OCI-LY1 (cell line): ENCODE results near the gene SMCHD1.

ENCODE experiments used
- H2AFZ ChIP-seq: fragments of 200-600 bp; sonication (generic), shearing (Covaris generic); 2 replicates; pipeline ENCODE4 v1.6.0; 2014; ENCODE audit warnings: antibody characterized with exemption, mild to moderate bottlenecking, low read length
- H3F3A ChIP-seq: fragments of 200-600 bp; sonication (generic), shearing (Covaris generic); 2 replicates; pipeline ENCODE4 v1.6.0; 2014; ENCODE audit warnings: mild to moderate bottlenecking, antibody characterized with exemption, low read length, moderate library complexity; ENCODE audit not compliant: insufficient read depth
- H3K27ac ChIP-seq: fragments of 200-600 bp; sonication (generic); 2 replicates; pipeline ENCODE4 v1.5.1; 2014; ENCODE audit warnings: low read length, mixed run types, mild to moderate bottlenecking, low read depth; ENCODE audit not compliant: poor library complexity, severe bottlenecking
- H3K27me3 ChIP-seq: fragments of 200-600 bp; sonication (generic); 2 replicates; pipeline ENCODE4 v1.6.0; 2014; ENCODE audit warnings: antibody characterized with exemption, mild to moderate bottlenecking, low read length, moderate library complexity; ENCODE audit not compliant: insufficient read depth
- H3K36me3 ChIP-seq: fragments of 200-600 bp; sonication (generic); 2 replicates; pipeline ENCODE4 v1.6.1; 2014; ENCODE audit warnings: mild to moderate bottlenecking, antibody characterized with exemption, low read length, moderate library complexity, mixed read lengths; ENCODE audit not compliant: insufficient read depth
- H3K4me1 ChIP-seq: fragments of 200-600 bp; sonication (generic); 2 replicates; pipeline ENCODE4 v1.5.1; 2014; ENCODE audit warnings: mild to moderate bottlenecking, low read length, moderate library complexity; ENCODE audit not compliant: insufficient read depth, severe bottlenecking
- H3K4me2 ChIP-seq: fragments of 200-600 bp; sonication (generic), shearing (Covaris generic); 2 replicates; pipeline ENCODE4 v1.6.1; 2014; ENCODE audit warnings: low read length
- H3K4me3 ChIP-seq: fragments of 200-600 bp; sonication (generic); 2 replicates; pipeline ENCODE4 v1.5.1; 2014; ENCODE audit warnings: low read length, low read depth, mild to moderate bottlenecking, mixed read lengths; ENCODE audit not compliant: poor library complexity, severe bottlenecking
- H3K79me2 ChIP-seq: fragments of 200-600 bp; shearing (Covaris generic); 2 replicates; pipeline ENCODE4 v1.6.1; 2016; ENCODE audit warnings: mixed run types, low read length, mixed read lengths; ENCODE audit not compliant: insufficient read depth
- H3K9ac ChIP-seq: fragments of 200-600 bp; sonication (generic), shearing (Covaris generic); 2 replicates; pipeline ENCODE4 v1.6.1; 2014; ENCODE audit warnings: mild to moderate bottlenecking, low read length, mixed read lengths
- H3K9me2 ChIP-seq: fragments of 200-600 bp; sonication (generic), shearing (Covaris generic); 2 replicates; pipeline ENCODE4 v1.6.1; 2014; ENCODE audit warnings: low read depth, mild to moderate bottlenecking, low read length, mixed read lengths
- H3K9me3 ChIP-seq: fragments of 200-600 bp; shearing (Covaris generic); 2 replicates; pipeline ENCODE4 v1.6.1; 2014; ENCODE audit warnings: low read length, mixed read lengths
- H4K20me1 ChIP-seq: fragments of 200-600 bp; sonication (generic), shearing (Covaris generic); 2 replicates; pipeline ENCODE4 v1.6.0; 2016; ENCODE audit warnings: mild to moderate bottlenecking, low read length; ENCODE audit not compliant: insufficient read depth
- EZH2 ChIP-seq: fragments of 200-600 bp; sonication (generic), shearing (Covaris generic); IDR thresholded peaks from 2 replicates; pipeline ENCODE4 v1.8.0; 2017; ENCODE audit warnings: borderline replicate concordance, mixed run types, mild to moderate bottlenecking, antibody characterized with exemption, low read length, moderate library complexity, mixed read lengths
- TF ChIP-seq, protein P1 (sequence below): fragments of 200-600 bp; sonication (generic), shearing (Covaris generic); IDR thresholded peaks from 2 replicates; pipeline ENCODE4 v1.5.1; 2017; ENCODE audit warnings: mild to moderate bottlenecking, antibody characterized with exemption, low read length, moderate library complexity, mixed read lengths

The SMCHD1 gene

DNA sequence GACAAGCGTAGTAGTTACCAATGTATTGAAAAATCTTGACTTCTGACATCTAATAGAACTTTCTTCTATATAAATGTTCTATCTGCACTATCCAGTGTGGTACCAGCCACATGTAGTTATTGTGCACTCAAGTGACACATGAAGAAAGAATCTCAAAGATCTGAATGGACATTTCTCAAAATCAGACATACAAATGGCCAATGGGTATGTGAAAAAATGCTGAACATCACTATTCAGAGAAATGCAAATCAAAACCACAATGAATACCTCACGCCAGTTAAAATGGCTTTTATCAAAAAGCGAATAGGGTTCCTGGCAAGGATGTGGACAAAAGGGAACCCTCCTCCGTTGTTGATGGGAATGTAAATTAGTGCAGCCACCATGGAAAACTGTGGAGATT lies 37.5 kb upstream of the SMCHD1 start:
- Histone ChIP-seq H3K9ac (no peak overlapping the region), H3K4me3 (no peak overlapping the region), H3F3A (no peaks in the 10 kb centered on the region), H3K79me2 (no peaks in the 10 kb centered on the region), H4K20me1 (no peaks in the 10 kb centered on the region), H3K9me3 (no peaks in the 10 kb centered on the region), H3K27ac (no peak overlapping the region), H3K9me2 (no peaks in the 10 kb centered on the region), H3K36me3 (peaks cover 29% of the 10 kb centered on the region), H3K4me1 (no peaks in the 10 kb centered on the region), H3K27me3 (no peaks in the 10 kb centered on the region), H3K4me2 (no peak overlapping the region), H2AFZ (no peak overlapping the region)
- TF ChIP-seq EZH2 = no peak
- TF ChIP-seq, protein P1, sequence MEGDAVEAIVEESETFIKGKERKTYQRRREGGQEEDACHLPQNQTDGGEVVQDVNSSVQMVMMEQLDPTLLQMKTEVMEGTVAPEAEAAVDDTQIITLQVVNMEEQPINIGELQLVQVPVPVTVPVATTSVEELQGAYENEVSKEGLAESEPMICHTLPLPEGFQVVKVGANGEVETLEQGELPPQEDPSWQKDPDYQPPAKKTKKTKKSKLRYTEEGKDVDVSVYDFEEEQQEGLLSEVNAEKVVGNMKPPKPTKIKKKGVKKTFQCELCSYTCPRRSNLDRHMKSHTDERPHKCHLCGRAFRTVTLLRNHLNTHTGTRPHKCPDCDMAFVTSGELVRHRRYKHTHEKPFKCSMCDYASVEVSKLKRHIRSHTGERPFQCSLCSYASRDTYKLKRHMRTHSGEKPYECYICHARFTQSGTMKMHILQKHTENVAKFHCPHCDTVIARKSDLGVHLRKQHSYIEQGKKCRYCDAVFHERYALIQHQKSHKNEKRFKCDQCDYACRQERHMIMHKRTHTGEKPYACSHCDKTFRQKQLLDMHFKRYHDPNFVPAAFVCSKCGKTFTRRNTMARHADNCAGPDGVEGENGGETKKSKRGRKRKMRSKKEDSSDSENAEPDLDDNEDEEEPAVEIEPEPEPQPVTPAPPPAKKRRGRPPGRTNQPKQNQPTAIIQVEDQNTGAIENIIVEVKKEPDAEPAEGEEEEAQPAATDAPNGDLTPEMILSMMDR = no peak

DNA sequence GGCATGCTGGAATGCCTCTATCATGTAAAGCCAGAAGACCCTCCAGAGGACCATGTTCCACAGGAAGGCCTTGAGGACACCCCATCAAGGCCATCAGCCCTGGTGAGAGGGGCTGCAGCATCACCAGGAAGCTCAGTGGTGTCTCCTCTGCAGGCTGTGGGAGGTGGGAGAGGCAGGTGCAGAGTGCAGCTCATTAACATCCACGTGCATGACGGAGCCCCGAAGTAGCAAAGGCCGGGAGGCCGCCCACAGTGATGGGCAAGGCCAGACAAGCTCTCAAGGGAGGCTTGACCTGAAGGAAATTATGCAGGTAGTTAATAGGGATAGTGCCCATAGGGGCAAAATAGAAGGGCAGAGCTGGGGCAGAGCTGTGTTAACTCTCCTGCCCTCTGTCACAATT lies 30.3 kb upstream of the SMCHD1 start:
- TF ChIP-seq, protein P1 = no peak
- no peak for TF ChIP-seq EZH2
- H3K4me3 ChIP-seq = no peak overlapping the region
- H3F3A ChIP-seq = no peaks in the 10 kb centered on the region
- no peaks in the 10 kb centered on the region for H3K4me1 ChIP-seq
- no peaks in the 10 kb centered on the region for H3K9me3 ChIP-seq
- no peaks in the 10 kb centered on the region for H3K79me2 ChIP-seq
- H3K27ac ChIP-seq = no peak overlapping the region
- no peaks in the 10 kb centered on the region for H3K9me2 ChIP-seq
- H3K9ac ChIP-seq = no peak overlapping the region
- no peak overlapping the region for H2AFZ ChIP-seq
- no peaks in the 10 kb centered on the region for H3K36me3 ChIP-seq
- no peak overlapping the region for H3K4me2 ChIP-seq
- H4K20me1 ChIP-seq = no peaks in the 10 kb centered on the region
- no peaks in the 10 kb centered on the region for H3K27me3 ChIP-seq

DNA sequence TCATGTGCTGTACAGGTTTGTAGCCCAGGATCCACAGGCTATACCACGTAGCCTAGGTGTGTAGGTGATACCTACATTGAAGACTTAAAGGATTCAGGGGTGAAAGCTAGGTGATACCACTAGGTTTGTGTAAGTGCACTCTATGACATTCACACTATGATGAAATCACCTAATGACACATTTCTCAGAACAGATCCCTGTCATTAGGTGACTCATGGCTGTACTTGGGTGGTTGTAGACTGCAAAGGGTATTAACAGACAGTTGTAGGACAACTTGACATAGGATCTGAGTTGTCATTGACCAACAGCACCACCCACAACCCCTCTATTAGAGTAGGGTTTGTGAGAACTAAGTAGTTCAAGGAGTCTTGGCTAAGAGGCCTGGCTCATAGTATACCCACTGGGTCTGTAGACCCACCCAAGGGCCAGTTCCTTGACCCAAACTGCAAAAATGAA lies 27.7 kb upstream of the SMCHD1 start:
- TF ChIP-seq, protein P1 = no peak
- no peak for TF ChIP-seq EZH2
- Histone ChIP-seq H4K20me1 (no peaks in the 10 kb centered on the region), H2AFZ (no peak overlapping the region), H3K4me2 (no peak overlapping the region), H3K9ac (no peak overlapping the region), H3K4me3 (no peak overlapping the region), H3K9me2 (no peaks in the 10 kb centered on the region), H3K27me3 (no peaks in the 10 kb centered on the region), H3F3A (no peaks in the 10 kb centered on the region), H3K79me2 (no peaks in the 10 kb centered on the region), H3K9me3 (no peaks in the 10 kb centered on the region), H3K4me1 (no peaks in the 10 kb centered on the region), H3K36me3 (no peaks in the 10 kb centered on the region), H3K27ac (no peak overlapping the region)
